Karpas-422 (cell line): Measurements from ENCODE around the gene SEMA4F. TPM values are rescaled to one million over a fixed set of nuclear protein-coding genes. Genes with fewer than 3 reads are reported as not detected.

Source experiments
- DNase-seq: peaks from one replicate; pipeline ENCODE4 v3.0.0-alpha.2; 2015
- H2AFZ ChIP-seq: fragments of 200-600 bp; sonication (generic); 2 replicates; pipeline ENCODE4 v1.6.1; 2014; ENCODE audit warnings: antibody characterized with exemption, low read length, mixed read lengths
- H3K27ac ChIP-seq: fragments of 200-600 bp; sonication (generic); 2 replicates; pipeline ENCODE4 v1.5.1; 2014; ENCODE audit warnings: mild to moderate bottlenecking, low read length, moderate library complexity
- H3K27me3 ChIP-seq: fragments of 200-600 bp; sonication (generic); 2 replicates; pipeline ENCODE4 v1.6.1; 2014; ENCODE audit warnings: low read length, mixed read lengths
- H3K36me3 ChIP-seq: fragments of 200-600 bp; sonication (generic); 2 replicates; pipeline ENCODE4 v1.6.1; 2014; ENCODE audit warnings: low read length, mixed read lengths; ENCODE audit not compliant: insufficient read depth
- H3K4me1 ChIP-seq: fragments of 200-600 bp; sonication (generic); 2 replicates; pipeline ENCODE4 v1.6.1; 2014; ENCODE audit warnings: mild to moderate bottlenecking, low read length, mixed read lengths
- H3K4me2 ChIP-seq: fragments of 200-600 bp; sonication (generic); 2 replicates; pipeline ENCODE4 v1.6.1; 2014; ENCODE audit warnings: low read length, low read depth, mild to moderate bottlenecking; ENCODE audit not compliant: poor library complexity, severe bottlenecking
- H3K4me3 ChIP-seq: fragments of 200-600 bp; sonication (generic); 2 replicates; pipeline ENCODE4 v1.5.1; 2014; ENCODE audit warnings: mild to moderate bottlenecking, antibody characterized with exemption, low read length, mixed read lengths
- H3K79me2 ChIP-seq: fragments of 200-600 bp; sonication (generic); 2 replicates; pipeline ENCODE4 v1.6.1; 2014; ENCODE audit warnings: mild to moderate bottlenecking, low read length, mixed read lengths
- H3K9ac ChIP-seq: fragments of 200-600 bp; sonication (generic); 2 replicates; pipeline ENCODE4 v1.6.0; 2014; ENCODE audit warnings: low read length
- H3K9me2 ChIP-seq: fragments of 200-600 bp; sonication (generic), shearing (Covaris generic); replicated peaks from 2 replicates; pipeline ENCODE4 v1.6.0; 2014; ENCODE audit warnings: mild to moderate bottlenecking, low read length, moderate library complexity; ENCODE audit not compliant: insufficient read depth
- H3K9me3 ChIP-seq: fragments of 300-700, 200-600 bp; sonication (generic); 2 replicates; pipeline ENCODE4 v1.6.1; 2014; ENCODE audit warnings: low read length, mixed read lengths
- H4K20me1 ChIP-seq: fragments of 200-600 bp; sonication (generic); 2 replicates; pipeline ENCODE4 v1.6.1; 2014; ENCODE audit warnings: mild to moderate bottlenecking, antibody characterized with exemption, low read length, low read depth; ENCODE audit not compliant: insufficient read depth
- total RNA-seq: library from RNA; depleted of rRNA; stranded (reverse); fragments of >200 nt; shearing (Covaris generic); gene quantifications from 2 replicates; pipeline ENCODE4 v1.2.3, GENCODE V29; 2014; ENCODE audit warnings: low replicate concordance; rRNA removed

The SEMA4F gene
- total RNA-seq, 1 experiment from 2014 or later, result 2.7 TPM

DNA sequence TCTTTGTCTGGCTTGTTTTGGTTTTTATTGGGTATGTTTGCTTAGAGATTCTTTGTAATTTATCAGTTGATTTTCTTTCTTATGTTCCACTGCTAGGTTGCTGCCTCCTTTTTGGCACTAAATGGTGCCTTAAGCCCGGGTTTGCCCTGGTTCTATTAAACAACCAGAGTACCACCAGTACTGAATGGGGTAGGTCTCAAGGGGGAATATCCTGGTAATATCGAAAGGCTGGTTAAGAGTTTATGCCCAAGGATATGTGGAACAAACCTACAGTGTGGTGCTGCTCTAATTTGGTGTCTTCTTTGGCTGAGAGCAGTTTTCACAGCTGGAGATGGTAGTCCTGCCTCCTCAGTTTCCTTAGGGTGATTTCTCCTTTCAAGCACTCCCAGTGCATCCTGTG, 76.5 kb downstream of the SEMA4F start:
- Histone ChIP-seq H3K79me2 (no peaks in the 10 kb centered on the region), H3K9me2 (no peaks in the 10 kb centered on the region), H3K36me3 (no peaks in the 10 kb centered on the region), H3K4me3 (no peak overlapping the region), H3K9me3 (no peaks in the 10 kb centered on the region), H3K27ac (no peak overlapping the region), H2AFZ (no peak overlapping the region), H3K4me1 (no peaks in the 10 kb centered on the region), H3K9ac (no peak overlapping the region), H3K27me3 (peaks cover 8% of the 10 kb centered on the region; the same call in 1 of the 2 replicates), H3K4me2 (no peak overlapping the region), H4K20me1 (no peaks in the 10 kb centered on the region)
- no peak for DNase-seq

Other genes starting within 250 kb of the SEMA4F start
- gene C2orf81, start 232.6 kb upstream of the SEMA4F start, total RNA-seq, result 3.8 and 7.6 TPM in 2 replicates
- gene WDR54, start 232.5 kb upstream of the SEMA4F start, total RNA-seq, result 130 and 239 TPM in 2 replicates
- gene RTKN, start 212.3 kb upstream of the SEMA4F start, total RNA-seq, result 28.1 and 31.5 TPM in 2 replicates
- 29.3 and 86.9 TPM in 2 replicates for gene INO80B, start 199.2 kb upstream of the SEMA4F start, total RNA-seq
- gene WBP1, start 195.8 kb upstream of the SEMA4F start, total RNA-seq, result 124 and 149 TPM in 2 replicates
- gene MOGS, start 188.9 kb upstream of the SEMA4F start, total RNA-seq, result 69.1 and 95.6 TPM in 2 replicates
- 91.4 and 144 TPM in 2 replicates for gene MRPL53, start 181.6 kb upstream of the SEMA4F start, total RNA-seq
- 47.7 and 50.5 TPM in 2 replicates for gene CCDC142, start 171.2 kb upstream of the SEMA4F start, total RNA-seq
- 47.5 and 54.9 TPM in 2 replicates for gene TTC31, start 171.2 kb upstream of the SEMA4F start, total RNA-seq
- 7.2 and 15.8 TPM in 2 replicates for gene LBX2, start 154.6 kb upstream of the SEMA4F start, total RNA-seq
- gene PCGF1, start 146.6 kb upstream of the SEMA4F start, total RNA-seq, result 44.8 and 58.3 TPM in 2 replicates
- 0.25 and 2.5 TPM in 2 replicates for gene TLX2, start 139.8 kb upstream of the SEMA4F start, total RNA-seq
- 1.4 and 22.6 TPM in 2 replicates for gene DQX1, start 128.0 kb upstream of the SEMA4F start, total RNA-seq
- 216 and 273 TPM in 2 replicates for gene AUP1, start 124.5 kb upstream of the SEMA4F start, total RNA-seq
- gene HTRA2, start 124.3 kb upstream of the SEMA4F start, total RNA-seq, result 36.8 and 72.1 TPM in 2 replicates
- 0.15 and 1.3 TPM in 2 replicates for gene LOXL3, start 100.3 kb upstream of the SEMA4F start, total RNA-seq
- 24.7 and 57.1 TPM in 2 replicates for gene DOK1, start 99.5 kb upstream of the SEMA4F start, total RNA-seq
- gene M1AP, start 5.9 kb upstream of the SEMA4F start, total RNA-seq, result 0.11 TPM in 1 of 2 replicates, not detected in the other
- gene HK2, start 179.9 kb downstream of the SEMA4F start, total RNA-seq, result 80.7 and 111 TPM in 2 replicates